Stimulated activated CD4-positive, alpha-beta T cell treated with anti-CD3 and anti-CD28 coated beads, Interleukin-1b, Interleukin-23, amount 100 ng/mL, for 4 hours (primary cell): ENCODE results near the gene ARID3C.
"Not testable (repeated sequence)": the region's sequence is repeated elsewhere in the genome, so short reads cannot be mapped to it uniquely, and the experiment has no call there.

ENCODE experiments used
- DNase-seq, 2 donors: peaks; one replicate each; pipeline ENCODE4 v3.0.0-alpha.2; 2020; ENCODE audit warnings: low read depth in 2 of 2

ARID3C gene

GRCh38 chr9:34652602-34653000 lies 23.7 kb upstream of the ARID3C start:
- DNase-seq = no peak

GRCh38 chr9:34651876-34652601 lies 23.2 kb upstream of the ARID3C start, which contains the start of gene IL11RA:
Gene IL11RA (plus strand): TSS chr9:34652185. CDS start chr9:34655218, 3,033 bp downstream.
- peak in 1 of 2 donors; percentile 36 for DNase-seq

GRCh38 chr9:34651321-34651720 lies 22.5 kb upstream of the ARID3C start:
- DNase-seq = no peak

- no peak for DNase-seq
Observed at GRCh38 chr9:34650816-34651215, 21.9 kb upstream of the ARID3C start.

GRCh38 chr9:34648673-34649072 lies 19.8 kb upstream of the ARID3C start:
- no peak for DNase-seq

- no peak for DNase-seq
Observed at GRCh38 chr9:34647651-34648050, 18.8 kb upstream of the ARID3C start.

GRCh38 chr9:34647084-34647403 lies 18.2 kb upstream of the ARID3C start:
- DNase-seq = no peak

GRCh38 chr9:34646211-34647083 lies 17.6 kb upstream of the ARID3C start, which contains the start of gene GALT:
Gene GALT (plus strand): TSS chr9:34646675. CDS start chr9:34646705, 30 bp downstream.
- DNase-seq = peak; percentile 97 to 98

- DNase-seq = no peak
Observed at GRCh38 chr9:34644766-34645314, 16.0 kb upstream of the ARID3C start.

- no peak for DNase-seq
Observed at GRCh38 chr9:34642679-34643078, 13.8 kb upstream of the ARID3C start.

GRCh38 chr9:34639322-34639721 lies 10.5 kb upstream of the ARID3C start:
- not testable (repeated sequence) for DNase-seq

GRCh38 chr9:34638138-34638445 lies 9.2 kb upstream of the ARID3C start:
- DNase-seq = no peak

GRCh38 chr9:34637356-34638137 lies 8.7 kb upstream of the ARID3C start, which contains the start of gene SIGMAR1:
Gene SIGMAR1 (minus strand): TSS chr9:34637787. CDS start chr9:34637697, 90 bp downstream.
- peak; percentile 91 to 92 for DNase-seq

- no peak for DNase-seq
Observed at GRCh38 chr9:34636791-34637355, 8.0 kb upstream of the ARID3C start.

GRCh38 chr9:34635556-34635955 lies 6.7 kb upstream of the ARID3C start:
- DNase-seq = no peak

- DNase-seq = no peak
Observed at GRCh38 chr9:34634551-34635248, 5.8 kb upstream of the ARID3C start.

- peak; percentile 68 to 71 for DNase-seq
Observed at GRCh38 chr9:34633851-34634550, 5.1 kb upstream of the ARID3C start.

GRCh38 chr9:34633166-34633565 lies 4.3 kb upstream of the ARID3C start:
- DNase-seq = no peak

- DNase-seq = no peak
Observed at GRCh38 chr9:34630402-34631154, 1.7 kb upstream of the ARID3C start.

- DNase-seq = no peak
Observed at GRCh38 chr9:34629491-34629808, 584 bp upstream of the ARID3C start.
